Measurements from ENCODE around the gene PRR5L.

The PRR5L gene

DNA sequence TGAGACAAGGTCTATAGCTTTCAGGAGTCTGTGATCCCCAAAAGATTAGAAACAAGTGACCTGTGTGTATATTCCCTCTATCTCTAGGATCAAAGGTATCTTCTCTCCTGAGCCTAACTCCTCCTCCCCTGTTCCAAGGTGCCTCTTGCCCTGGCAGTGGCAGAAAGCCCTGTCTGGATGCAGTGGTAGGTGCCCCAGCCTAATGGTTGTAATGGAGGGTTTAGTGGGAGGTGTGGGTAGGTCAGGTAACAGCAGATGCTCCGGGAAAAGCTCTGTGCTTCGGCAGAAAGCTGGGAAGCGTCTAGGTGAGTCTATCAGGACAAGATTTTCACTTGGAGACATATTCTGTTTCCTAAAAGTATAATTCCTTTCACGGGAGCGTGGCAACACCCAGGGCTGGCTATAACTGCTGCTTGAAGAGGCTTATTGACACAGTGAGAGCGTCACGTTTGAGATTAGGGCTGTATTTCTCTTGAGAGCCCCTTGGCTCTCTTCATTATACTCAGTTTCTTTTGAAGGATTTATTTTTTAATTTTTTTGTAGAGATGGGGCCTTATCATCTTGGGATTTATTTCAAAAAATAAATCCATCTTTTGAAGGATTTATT lies 49.5 kb downstream of the PRR5L start:
- H3K4me3 Mint-ChIP-seq = no peak overlapping the region
- DNase-seq (no peak), ATAC-seq (replicated peaks) (no peak)
- no peaks in the 10 kb centered on the region for H3K9me3 Mint-ChIP-seq
- no peaks in the 10 kb centered on the region for H3K36me3 Mint-ChIP-seq (ENCODE audit: insufficient read depth)
- H3K27me3 Mint-ChIP-seq = peaks cover 19 to 39% of the 10 kb centered on the region in 2 donors
- H3K4me1 Mint-ChIP-seq (ENCODE audit: low read depth in 2 of 2) = peaks cover 5 to 10% of the 10 kb centered on the region in 2 donors
- H3K27ac Mint-ChIP-seq = peak overlapping the region in 1 of 2 donors; percentile 65

DNA sequence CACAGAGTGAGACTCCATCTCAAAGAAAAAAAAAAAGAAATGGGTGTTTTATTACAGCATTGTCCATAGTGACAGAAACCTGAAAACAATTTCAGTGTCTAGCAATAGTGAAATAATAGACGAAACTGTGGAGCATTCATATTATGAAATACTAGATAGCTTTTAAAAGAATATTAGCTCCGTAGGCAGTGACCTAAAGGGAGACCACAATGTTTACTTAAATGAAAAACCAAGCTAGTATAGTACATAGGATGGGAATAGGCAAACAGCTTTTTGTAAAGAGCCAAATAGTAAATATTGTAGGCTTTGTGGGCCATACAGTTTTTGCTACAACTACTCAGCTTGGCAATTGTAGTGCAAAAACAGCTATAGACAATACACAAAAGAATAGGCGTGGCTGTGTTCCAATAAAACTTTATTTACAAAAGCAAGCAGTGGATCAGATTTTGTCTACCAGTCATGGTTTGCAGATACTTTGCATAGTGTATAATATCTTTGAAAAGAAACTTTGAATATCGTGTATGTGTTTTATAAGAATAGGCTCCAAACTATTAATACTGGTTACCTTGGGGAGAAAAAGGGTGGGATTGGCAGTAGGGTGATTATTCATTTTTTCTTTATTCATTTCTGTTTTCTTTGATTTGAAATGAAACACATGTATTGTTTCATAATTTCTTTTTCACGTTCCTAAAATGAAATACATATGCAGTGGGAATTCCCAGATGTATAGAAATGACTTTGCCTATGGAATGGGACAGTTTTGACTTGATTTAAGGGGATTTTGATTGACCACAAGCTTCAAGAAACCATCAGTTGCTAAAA lies 50.7 kb downstream of the PRR5L start:
- Mint-ChIP-seq H3K27me3 (peaks cover 13 to 32% of the 10 kb centered on the region in 2 donors), H3K9me3 (no peaks in the 10 kb centered on the region), H3K36me3 (ENCODE audit: insufficient read depth) (no peaks in the 10 kb centered on the region), H3K4me1 (ENCODE audit: low read depth in 2 of 2) (peaks cover 5 to 10% of the 10 kb centered on the region in 2 donors), H3K4me3 (no peak overlapping the region), H3K27ac (no peak overlapping the region)
- ATAC-seq (replicated peaks) (no peak), DNase-seq (no peak)

DNA sequence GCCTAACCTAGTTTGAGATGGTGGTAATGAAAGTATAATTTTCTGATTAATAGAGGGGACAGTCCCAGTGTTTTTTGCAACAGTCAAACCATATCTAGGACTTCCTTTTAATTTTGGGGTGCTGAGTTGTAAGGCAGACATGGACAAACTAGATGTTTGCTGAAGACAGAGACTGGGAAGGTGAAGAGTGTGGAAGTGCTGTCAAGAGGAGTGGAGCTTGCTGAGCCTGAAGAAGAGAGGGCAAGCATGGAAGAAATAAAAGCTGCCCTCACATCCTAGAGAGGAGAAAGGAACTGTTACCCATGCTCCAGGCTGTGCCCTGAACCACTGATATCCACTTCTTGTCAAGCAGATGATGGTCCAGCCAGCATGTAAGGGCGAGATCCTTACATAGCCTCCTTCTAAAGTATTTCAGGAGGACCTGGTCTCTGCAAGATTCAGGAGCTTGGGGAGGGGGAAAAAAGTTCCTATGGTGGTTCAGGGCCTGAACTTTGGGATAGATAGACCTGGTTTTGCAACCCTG lies 51.4 kb downstream of the PRR5L start:
- ATAC-seq (replicated peaks) = no peak
- Mint-ChIP-seq H3K27me3 (peaks cover 11 to 29% of the 10 kb centered on the region in 2 donors), H3K9me3 (no peaks in the 10 kb centered on the region), H3K36me3 (ENCODE audit: insufficient read depth) (peaks cover 4% of the 10 kb centered on the region), H3K27ac (no peak overlapping the region), H3K4me3 (no peak overlapping the region), H3K4me1 (ENCODE audit: low read depth in 2 of 2) (peaks cover 9 to 15% of the 10 kb centered on the region in 2 donors)
- DNase-seq = no peak

- H3K36me3 Mint-ChIP-seq (ENCODE audit: insufficient read depth) = peaks cover 15% of the 10 kb centered on the region
- no peaks in the 10 kb centered on the region for H3K9me3 Mint-ChIP-seq
- peak overlapping the region in 1 of 2 donors; percentile 7 for H3K27ac Mint-ChIP-seq
- peaks cover 8 to 20% of the 10 kb centered on the region in 2 donors for H3K27me3 Mint-ChIP-seq
- no peak for DNase-seq
- H3K4me3 Mint-ChIP-seq = peak overlapping the region in 1 of 2 donors; percentile 25
- no peak for ATAC-seq (replicated peaks)
- H3K4me1 Mint-ChIP-seq (ENCODE audit: low read depth in 2 of 2) = peaks cover 26 to 36% of the 10 kb centered on the region in 2 donors
Observed at GRCh38 chr11:36349351-36350136, 53.5 kb downstream of the PRR5L start.

GRCh38 chr11:36350137-36350513 lies 54.0 kb downstream of the PRR5L start:
- peak overlapping the region in 1 of 2 donors; percentile 7 for H3K27ac Mint-ChIP-seq
- H3K27me3 Mint-ChIP-seq = peaks cover 2 to 20% of the 10 kb centered on the region in 2 donors
- peaks cover 15% of the 10 kb centered on the region for H3K36me3 Mint-ChIP-seq (ENCODE audit: insufficient read depth)
- peaks cover 29 to 39% of the 10 kb centered on the region in 2 donors for H3K4me1 Mint-ChIP-seq (ENCODE audit: low read depth in 2 of 2)
- H3K9me3 Mint-ChIP-seq = no peaks in the 10 kb centered on the region
- no peak for DNase-seq
- ATAC-seq (replicated peaks) = no peak
- no peak overlapping the region for H3K4me3 Mint-ChIP-seq

GRCh38 chr11:36352922-36353321 lies 56.8 kb downstream of the PRR5L start:
- Mint-ChIP-seq H3K4me1 (ENCODE audit: low read depth in 2 of 2) (peaks cover 36 to 56% of the 10 kb centered on the region in 2 donors), H3K9me3 (no peaks in the 10 kb centered on the region), H3K36me3 (ENCODE audit: insufficient read depth) (peaks cover 15% of the 10 kb centered on the region), H3K27me3 (peaks cover 0 to 14% of the 10 kb centered on the region in 2 donors), H3K4me3 (peak overlapping the region; percentile 0 to 52), H3K27ac (peak overlapping the region; percentile 75 to 85)
- ATAC-seq (replicated peaks) = peak; percentile 95
- peak; percentile 69 to 83 (median 73) for DNase-seq

DNA sequence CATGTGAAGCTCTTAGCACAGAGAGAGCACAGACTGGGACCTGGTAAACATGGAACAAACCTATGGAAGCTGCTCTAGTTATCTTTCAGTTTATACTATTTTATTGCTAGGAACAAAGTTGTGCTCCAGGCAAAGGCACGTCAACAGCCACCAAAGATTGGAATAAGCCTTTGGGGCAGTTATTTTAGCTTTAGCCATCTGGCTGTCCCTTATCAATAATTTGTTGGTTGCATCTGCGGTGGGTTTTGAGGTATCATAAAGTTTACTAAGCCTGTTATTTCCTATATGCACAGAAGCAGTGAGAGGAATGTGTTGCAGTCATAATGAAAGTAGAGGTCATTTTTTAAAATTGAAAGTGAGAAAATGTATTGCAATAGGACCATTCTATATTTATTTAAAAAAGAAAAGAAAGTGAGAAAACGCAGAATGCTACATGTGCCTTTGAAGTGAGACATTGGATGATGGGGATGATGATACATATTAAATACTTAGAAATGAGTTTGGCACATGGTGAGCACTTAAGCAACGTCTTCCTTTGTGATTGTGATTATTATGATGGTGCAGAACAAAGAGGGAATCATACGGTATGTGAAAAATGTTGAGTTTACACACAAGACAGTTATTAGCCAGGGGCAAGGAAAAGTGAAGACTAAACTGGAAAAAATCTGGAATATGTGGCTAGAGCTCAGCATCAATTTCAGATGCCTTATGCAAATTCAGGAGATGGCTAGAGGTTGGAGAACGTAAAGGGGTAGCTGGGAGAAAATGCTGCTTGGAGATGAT lies 58.3 kb downstream of the PRR5L start:
- Mint-ChIP-seq H3K4me3 (peak overlapping the region; percentile 2 to 52), H3K36me3 (ENCODE audit: insufficient read depth) (peaks cover 15% of the 10 kb centered on the region), H3K27me3 (peaks cover 0 to 14% of the 10 kb centered on the region in 2 donors), H3K9me3 (no peaks in the 10 kb centered on the region), H3K4me1 (ENCODE audit: low read depth in 2 of 2) (peaks cover 39 to 66% of the 10 kb centered on the region in 2 donors), H3K27ac (peak overlapping the region in 1 of 2 donors; percentile 75)
- DNase-seq (no peak), ATAC-seq (replicated peaks) (no peak)

DNA sequence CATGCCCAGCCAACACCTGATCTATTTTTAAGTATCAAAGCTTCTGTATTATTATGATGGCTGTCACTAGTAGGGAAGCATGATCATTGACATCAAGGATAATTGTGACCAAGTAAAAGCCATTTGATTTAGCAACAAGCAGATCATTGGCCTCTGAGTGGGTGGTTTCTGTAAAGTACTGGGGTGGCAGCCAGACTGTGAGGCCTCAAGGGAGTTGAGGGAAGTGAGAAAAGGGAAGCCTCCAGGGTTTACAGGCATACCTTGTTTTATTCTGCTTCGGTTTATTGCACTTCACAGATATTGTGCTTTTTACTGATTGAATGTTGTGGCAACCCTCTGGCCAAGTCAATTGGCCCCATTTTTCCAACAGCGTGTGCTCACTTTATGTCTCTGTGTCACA lies 60.1 kb downstream of the PRR5L start:
- no peak for DNase-seq
- peak overlapping the region in 1 of 2 donors; percentile 33 for H3K4me3 Mint-ChIP-seq
- H3K9me3 Mint-ChIP-seq = no peaks in the 10 kb centered on the region
- peak overlapping the region in 1 of 2 donors; percentile 68 for H3K27ac Mint-ChIP-seq
- ATAC-seq (replicated peaks) = no peak
- H3K4me1 Mint-ChIP-seq (ENCODE audit: low read depth in 2 of 2) = peaks cover 47 to 73% of the 10 kb centered on the region in 2 donors
- peaks cover 19% of the 10 kb centered on the region for H3K36me3 Mint-ChIP-seq (ENCODE audit: insufficient read depth)
- peaks cover 0 to 14% of the 10 kb centered on the region in 2 donors for H3K27me3 Mint-ChIP-seq

GRCh38 chr11:36357831-36358230 lies 61.7 kb downstream of the PRR5L start:
- DNase-seq (no peak), ATAC-seq (replicated peaks) (no peak)
- Mint-ChIP-seq H3K36me3 (ENCODE audit: insufficient read depth) (peaks cover 11% of the 10 kb centered on the region), H3K4me1 (ENCODE audit: low read depth in 2 of 2) (peaks cover 43 to 77% of the 10 kb centered on the region in 2 donors), H3K27ac (peak overlapping the region in 1 of 2 donors; percentile 68), H3K4me3 (peak overlapping the region in 1 of 2 donors; percentile 7), H3K27me3 (peaks cover 0 to 9% of the 10 kb centered on the region in 2 donors), H3K9me3 (no peaks in the 10 kb centered on the region)

DNA sequence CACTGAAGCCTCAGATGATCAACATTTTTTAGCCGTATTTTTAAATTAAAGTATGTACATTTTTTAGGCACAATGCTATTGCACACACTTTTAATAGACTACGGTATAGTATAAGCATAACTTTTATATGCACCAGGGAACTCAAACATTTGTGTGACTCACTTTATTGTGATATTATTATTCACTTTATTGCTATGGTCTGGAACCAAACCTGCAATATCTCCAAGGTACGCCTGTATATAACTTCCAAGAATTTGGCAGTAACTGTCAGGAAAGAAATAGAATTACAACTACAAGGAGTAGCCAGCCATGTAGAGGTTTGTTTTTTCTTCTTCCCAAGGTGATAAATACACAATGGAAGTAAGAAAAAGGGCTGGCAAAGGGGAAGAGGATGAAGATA lies 62.3 kb downstream of the PRR5L start:
- Mint-ChIP-seq H3K4me1 (ENCODE audit: low read depth in 2 of 2) (peaks cover 41 to 77% of the 10 kb centered on the region in 2 donors), H3K27ac (peak overlapping the region in 1 of 2 donors; percentile 68), H3K36me3 (ENCODE audit: insufficient read depth) (peaks cover 7% of the 10 kb centered on the region), H3K27me3 (peaks cover 0 to 9% of the 10 kb centered on the region in 2 donors), H3K4me3 (peak overlapping the region in 1 of 2 donors; percentile 7), H3K9me3 (no peaks in the 10 kb centered on the region)
- DNase-seq (no peak), ATAC-seq (replicated peaks) (no peak)

GRCh38 chr11:36360318-36360717 lies 64.2 kb downstream of the PRR5L start:
- Mint-ChIP-seq H3K9me3 (no peaks in the 10 kb centered on the region), H3K4me3 (peak overlapping the region; percentile 9 to 71), H3K27ac (peak overlapping the region; percentile 2 to 88), H3K4me1 (ENCODE audit: low read depth in 2 of 2) (peaks cover 35 to 80% of the 10 kb centered on the region in 2 donors), H3K36me3 (ENCODE audit: insufficient read depth) (peaks cover 3% of the 10 kb centered on the region), H3K27me3 (no peaks in the 10 kb centered on the region)
- ATAC-seq (replicated peaks) (peak; percentile 45), DNase-seq (no peak)

DNA sequence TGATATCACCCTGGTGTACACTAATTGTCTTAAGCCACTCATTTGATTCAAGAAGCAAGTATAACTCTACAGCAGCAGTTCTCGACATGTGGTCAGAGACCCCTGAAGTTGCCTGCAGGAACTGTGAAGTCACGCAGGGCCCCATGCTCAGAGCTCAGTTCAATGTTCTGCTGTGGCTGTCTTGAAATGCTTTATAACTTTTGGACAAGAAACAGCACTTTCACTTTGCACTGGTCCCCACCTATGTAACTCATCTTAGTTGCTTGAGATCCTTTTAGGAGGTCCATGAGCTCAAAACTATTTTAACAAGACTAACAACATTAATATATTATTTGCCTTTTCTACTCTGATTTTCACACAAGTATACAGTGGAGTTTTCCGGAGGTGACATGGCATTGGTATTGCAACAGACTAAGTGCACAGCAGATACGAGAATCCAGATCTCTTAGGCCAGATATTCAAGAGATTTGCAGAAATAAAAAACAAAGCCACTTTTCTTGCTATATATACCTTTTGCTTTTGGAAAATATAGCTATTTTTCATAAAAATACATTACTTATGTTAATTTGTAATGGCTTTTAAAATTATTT lies 64.8 kb downstream of the PRR5L start:
- Mint-ChIP-seq H3K27ac (peak overlapping the region; percentile 60 to 88), H3K4me3 (peak overlapping the region; percentile 9 to 71), H3K4me1 (ENCODE audit: low read depth in 2 of 2) (peaks cover 33 to 78% of the 10 kb centered on the region in 2 donors), H3K27me3 (no peaks in the 10 kb centered on the region), H3K9me3 (no peaks in the 10 kb centered on the region), H3K36me3 (ENCODE audit: insufficient read depth) (peaks cover 3% of the 10 kb centered on the region)
- ATAC-seq (replicated peaks) (peak; percentile 45), DNase-seq (no peak)

Data from effector memory CD8-positive, alpha-beta T cell (primary cell).